Cardiac muscle cell (in vitro differentiated cells and primary cell): Measurements from ENCODE around the gene AADAT. TPM values are rescaled to one million over a fixed set of nuclear protein-coding genes. Genes with fewer than 3 reads are reported as not detected.

Source experiments
- DNase-seq, 2 donors: peaks; one replicate each; pipeline versions ENCODE4 v3.0.0 to v3.0.0-alpha.2; 2010 to 2017; ENCODE audit warnings: low read depth in 1 of 2, low spot score in 1 of 2
- H3K27ac ChIP-seq: fragments of 200-600 bp; sonication (generic); 2 replicates; pipeline ENCODE4 v1.5.1; 2016
- H3K27me3 ChIP-seq: fragments of 200-600 bp; sonication (generic); 2 replicates; pipeline ENCODE4 v1.6.0; 2016; ENCODE audit warnings: control low read depth
- H3K36me3 ChIP-seq: fragments of 200-600 bp; sonication (generic); 2 replicates; pipeline ENCODE4 v1.5.1; 2016; ENCODE audit warnings: control low read depth
- H3K4me1 ChIP-seq: fragments of 200-600 bp; sonication (generic); 2 replicates; pipeline ENCODE4 v1.8.1; 2017; ENCODE audit warnings: low read depth, mild to moderate bottlenecking, mixed run types
- H3K4me3 ChIP-seq: fragments of 200-600 bp; sonication (generic); 2 replicates; pipeline ENCODE4 v1.5.1; 2016; ENCODE audit warnings: mild to moderate bottlenecking
- H3K9me3 ChIP-seq: fragments of 200-600 bp; sonication (generic); 2 replicates; pipeline ENCODE4 v1.5.1; 2017; ENCODE audit warnings: low read depth, mild to moderate bottlenecking, control low read depth
- polyA plus RNA-seq: library from polyadenylated mRNA; unstranded; fragments of >200 nt; fragmentation: Nextera tagmentation; extraction: Ambion mirVana; gene quantifications from 2 replicates; pipeline ENCODE4 v1.2.1, GENCODE V29; 2016
- total RNA-seq: library from RNA; depleted of rRNA; stranded (reverse); fragments of >200 nt; gene quantifications from 2 replicates; pipeline ENCODE4 v1.2.3, GENCODE V29; 2016
- TF ChIP-seq, protein P1 (sequence below): IDR thresholded peaks from 2 replicates; pipeline ENCODE4 v1.5.1; 2012; ENCODE audit warnings: low read depth, mild to moderate bottlenecking, low read length

Gene AADAT
- total and polyA plus RNA-seq, 2 experiments from 2014 or later, result 10.2 to 19.6 TPM

DNA sequence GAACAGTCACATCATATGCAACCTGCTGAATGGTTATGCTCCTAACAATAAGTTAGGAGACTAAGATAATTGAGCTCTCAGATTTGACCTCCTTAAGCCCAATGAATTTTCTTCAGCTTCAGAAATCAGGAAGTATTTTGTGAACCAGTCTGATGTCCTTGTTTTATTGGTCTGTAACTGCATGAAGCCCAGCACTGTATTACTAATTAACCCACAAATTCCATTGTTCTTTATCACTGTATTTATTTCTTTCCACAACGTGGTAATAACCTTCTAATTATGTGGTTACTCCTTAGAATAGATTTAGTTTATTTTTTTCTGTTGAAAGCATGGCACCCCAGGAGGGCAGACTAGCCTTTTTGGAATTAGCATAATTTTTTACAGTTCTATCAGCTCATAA is 59.6 kb downstream of the AADAT start:
- Histone ChIP-seq H3K36me3 (no peaks in the 10 kb centered on the region), H3K4me3 (no peak overlapping the region), H3K4me1 (peaks cover 6% of the 10 kb centered on the region), H3K27ac (no peak overlapping the region), H3K27me3 (peaks cover 20% of the 10 kb centered on the region), H3K9me3 (no peaks in the 10 kb centered on the region)
- DNase-seq, result no peak
- TF ChIP-seq, protein P1, sequence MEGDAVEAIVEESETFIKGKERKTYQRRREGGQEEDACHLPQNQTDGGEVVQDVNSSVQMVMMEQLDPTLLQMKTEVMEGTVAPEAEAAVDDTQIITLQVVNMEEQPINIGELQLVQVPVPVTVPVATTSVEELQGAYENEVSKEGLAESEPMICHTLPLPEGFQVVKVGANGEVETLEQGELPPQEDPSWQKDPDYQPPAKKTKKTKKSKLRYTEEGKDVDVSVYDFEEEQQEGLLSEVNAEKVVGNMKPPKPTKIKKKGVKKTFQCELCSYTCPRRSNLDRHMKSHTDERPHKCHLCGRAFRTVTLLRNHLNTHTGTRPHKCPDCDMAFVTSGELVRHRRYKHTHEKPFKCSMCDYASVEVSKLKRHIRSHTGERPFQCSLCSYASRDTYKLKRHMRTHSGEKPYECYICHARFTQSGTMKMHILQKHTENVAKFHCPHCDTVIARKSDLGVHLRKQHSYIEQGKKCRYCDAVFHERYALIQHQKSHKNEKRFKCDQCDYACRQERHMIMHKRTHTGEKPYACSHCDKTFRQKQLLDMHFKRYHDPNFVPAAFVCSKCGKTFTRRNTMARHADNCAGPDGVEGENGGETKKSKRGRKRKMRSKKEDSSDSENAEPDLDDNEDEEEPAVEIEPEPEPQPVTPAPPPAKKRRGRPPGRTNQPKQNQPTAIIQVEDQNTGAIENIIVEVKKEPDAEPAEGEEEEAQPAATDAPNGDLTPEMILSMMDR, result no peak

DNA sequence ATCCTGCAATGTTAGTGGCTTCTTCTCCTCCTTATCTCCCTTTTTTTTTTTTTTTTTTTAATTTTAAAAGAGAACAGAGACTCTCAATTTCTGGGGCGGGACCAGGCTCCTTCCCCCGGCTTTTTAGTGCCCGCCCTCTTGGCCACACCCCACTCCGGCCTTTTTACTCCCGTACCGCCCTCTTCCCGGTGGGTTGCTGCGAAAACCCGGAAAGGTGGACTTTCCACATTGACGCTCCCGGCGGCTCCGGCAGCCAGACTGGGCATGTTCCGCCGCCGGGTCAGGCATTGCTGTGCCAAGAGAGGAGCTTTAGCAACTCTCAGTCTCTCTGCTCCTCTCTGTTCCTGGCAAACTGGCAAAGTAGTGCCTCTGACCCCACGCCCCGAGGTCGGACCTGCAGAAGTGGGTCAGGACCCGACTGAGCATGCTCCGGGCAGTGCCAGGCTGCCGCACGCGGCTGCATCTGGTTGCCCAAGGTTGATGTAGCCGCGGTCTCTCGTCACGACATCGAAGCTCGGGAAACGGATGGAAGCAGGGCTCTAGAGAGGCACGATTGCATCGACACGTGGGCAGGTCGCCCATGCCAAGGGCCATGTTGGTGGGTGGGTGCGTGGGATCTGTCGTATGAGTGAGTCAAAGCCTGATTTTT is 62.5 kb downstream of the AADAT start:
- H3K27me3 ChIP-seq, result peaks cover 28% of the 10 kb centered on the region
- no peaks in the 10 kb centered on the region for H3K36me3 ChIP-seq
- no peaks in the 10 kb centered on the region for H3K9me3 ChIP-seq
- no peak overlapping the region for H3K27ac ChIP-seq
- H3K4me3 ChIP-seq, result peak overlapping the region; percentile 85
- peaks cover 6% of the 10 kb centered on the region for H3K4me1 ChIP-seq
- peak; percentile 96 to 98 for DNase-seq
- TF ChIP-seq, protein P1, result no peak

DNA sequence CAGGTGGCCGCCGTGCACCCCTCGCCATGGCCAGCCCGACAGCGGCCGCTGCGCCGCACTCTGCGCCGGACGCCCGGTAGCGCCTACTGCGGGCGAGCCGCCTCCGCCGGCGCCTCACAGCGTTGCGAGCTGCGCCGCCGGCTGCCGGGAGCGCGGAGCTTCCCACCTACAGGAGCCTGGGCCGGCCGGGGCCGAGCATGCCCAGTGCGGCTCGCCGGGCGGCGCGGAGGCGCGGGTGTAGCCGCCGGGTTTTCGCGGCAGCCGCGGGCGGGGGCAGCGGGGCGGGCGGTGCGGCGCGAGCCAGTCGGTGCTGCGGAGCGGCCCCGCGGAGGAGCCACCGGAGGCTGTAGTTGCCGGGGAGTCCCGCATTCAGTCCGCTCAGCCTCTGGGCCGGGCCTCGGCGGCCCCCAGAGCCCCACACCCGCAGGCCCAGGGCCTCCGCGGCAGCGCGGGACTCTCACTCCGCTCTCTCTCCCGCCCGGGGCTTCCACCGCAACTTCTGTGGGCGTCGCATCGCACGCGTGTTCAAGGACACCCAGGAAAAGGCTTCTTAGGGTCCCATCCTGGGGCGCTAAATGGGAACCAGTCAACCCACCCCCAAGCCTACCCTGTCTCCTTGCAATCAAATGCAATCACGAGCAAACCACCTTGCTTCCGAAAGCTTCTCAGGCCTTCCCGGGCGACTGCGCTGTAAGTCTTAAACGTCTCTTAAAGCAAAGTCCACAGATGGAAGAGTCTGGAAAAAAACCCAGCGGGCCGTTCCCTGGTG is 63.3 kb downstream of the AADAT start, which contains the start of gene MFAP3L:
Gene MFAP3L (minus strand): TSS at position 143 of the 769 bp plus-strand sequence. CDS start 20,518 bp downstream, outside the sequence.
- Histone ChIP-seq H3K9me3 (no peaks in the 10 kb centered on the region), H3K4me1 (peaks cover 6% of the 10 kb centered on the region), H3K27me3 (peaks cover 28% of the 10 kb centered on the region), H3K27ac (peak within 1 kb of the TSS; percentile 77), H3K36me3 (no peaks in the 10 kb centered on the region), H3K4me3 (peak within 1 kb of the TSS; percentile 85)
- TF ChIP-seq, protein P1, result no peak
- DNase-seq, result peak; percentile 94 to 95

DNA sequence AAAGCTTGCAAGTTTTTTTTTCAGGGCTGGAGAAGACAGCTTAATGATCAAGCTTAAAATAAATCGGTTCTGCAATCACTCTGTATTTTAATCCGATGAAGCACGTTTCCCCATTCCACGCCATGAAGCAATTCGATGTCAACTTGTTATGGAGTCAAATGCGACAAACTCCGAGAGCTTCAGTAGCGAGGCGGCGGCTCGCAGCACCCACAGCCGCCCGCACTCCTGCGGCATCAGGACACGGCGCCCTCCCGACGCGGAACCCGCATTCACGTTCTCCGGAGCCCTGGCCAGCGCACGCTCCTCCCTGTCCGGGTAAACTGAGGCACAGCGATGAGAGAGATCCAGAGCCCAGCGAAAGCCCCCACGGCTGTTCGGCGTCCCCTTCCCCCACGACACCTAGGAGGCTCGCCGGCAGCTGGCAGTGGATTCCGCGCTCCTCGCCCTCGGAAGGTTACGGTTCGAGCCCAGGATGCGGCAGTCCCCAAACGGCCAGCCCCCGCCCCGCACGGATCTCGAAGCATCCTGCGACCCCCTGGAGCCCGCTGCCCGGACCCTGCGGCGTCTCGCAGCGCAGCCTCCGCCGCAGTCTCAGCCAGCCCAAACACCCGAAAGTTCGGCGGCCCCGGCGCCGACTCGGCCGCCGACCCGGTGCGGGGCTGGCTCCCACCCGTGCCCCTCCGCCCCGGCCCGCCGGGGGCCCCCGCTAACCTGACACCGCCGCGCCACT is 64.1 kb downstream of the AADAT start:
- Histone ChIP-seq H3K27ac (no peak overlapping the region), H3K36me3 (no peaks in the 10 kb centered on the region), H3K9me3 (no peaks in the 10 kb centered on the region), H3K27me3 (peaks cover 23% of the 10 kb centered on the region), H3K4me3 (peak overlapping the region; percentile 85), H3K4me1 (peaks cover 6% of the 10 kb centered on the region)
- peak; percentile 15 to 30 for DNase-seq
- TF ChIP-seq, protein P1, result no peak

DNA sequence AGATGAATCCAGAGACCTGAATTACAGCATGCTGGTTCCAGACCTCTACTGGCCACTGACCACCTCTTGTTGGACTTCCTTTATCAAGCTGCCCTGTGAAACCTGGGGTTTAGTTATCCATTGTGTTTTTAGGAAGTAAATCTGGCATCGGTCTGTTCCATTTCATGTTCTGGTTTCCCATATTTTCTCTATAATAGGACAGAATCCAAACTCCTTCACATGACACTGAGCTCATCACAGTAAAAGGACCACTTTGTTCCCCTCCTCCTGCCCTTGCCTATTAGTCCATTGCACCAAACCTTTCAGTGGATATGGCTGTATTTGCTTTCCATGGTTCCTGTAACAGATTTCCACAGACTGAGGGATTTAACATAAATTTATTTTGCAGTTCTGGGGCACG is 67.5 kb downstream of the AADAT start:
- H3K36me3 ChIP-seq, result no peaks in the 10 kb centered on the region
- TF ChIP-seq, protein P1, result no peak
- no peaks in the 10 kb centered on the region for H3K4me1 ChIP-seq
- H3K9me3 ChIP-seq, result no peaks in the 10 kb centered on the region
- peaks cover 20% of the 10 kb centered on the region for H3K27me3 ChIP-seq
- no peak overlapping the region for H3K4me3 ChIP-seq
- H3K27ac ChIP-seq, result no peak overlapping the region
- DNase-seq, result no peak
